KG1 (cell line): ENCODE measurements around the gene TSEN2.
A peak's percentile ranks its signal among the peaks of the same experiment; 100 is the strongest.

Experiments used
- DNase-seq: peaks from one replicate; lab custom pipeline; 2025; lab: John Stamatoyannopoulos, UW

Gene TSEN2

GRCh38 chr3:12553921-12554391 is 69.7 kb downstream of the TSEN2 start:
- peak; percentile 38 for DNase-seq

DNA sequence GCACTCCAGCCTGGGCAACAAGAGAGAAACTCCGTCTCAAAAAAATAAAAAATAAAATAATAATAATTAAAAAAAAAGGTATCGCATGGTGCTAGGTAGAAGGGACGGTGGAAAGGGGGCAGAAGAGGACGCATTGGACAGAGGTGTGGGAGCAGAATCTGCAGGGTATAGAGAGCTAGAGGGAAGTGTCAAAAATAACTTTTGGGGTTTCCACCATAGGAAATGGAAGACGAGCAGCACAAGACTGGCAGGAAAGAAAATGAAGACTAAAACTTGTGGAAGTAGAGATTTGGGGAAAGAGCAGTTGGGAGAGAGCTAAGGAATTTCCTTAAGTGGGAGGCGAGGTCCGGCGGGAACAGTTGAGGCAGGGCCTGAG is 72.0 kb downstream of the TSEN2 start:
- DNase-seq: no peak

- DNase-seq: peak; percentile 90
Measured at GRCh38 chr3:12556690-12557472, 72.6 kb downstream of the TSEN2 start, which contains the start of gene MKRN2. MKRN2 (plus strand) TSS chr3:12557087; CDS start chr3:12557151, 64 bp downstream.

GRCh38 chr3:12557473-12558100 is 73.3 kb downstream of the TSEN2 start:
- no peak for DNase-seq

DNA sequence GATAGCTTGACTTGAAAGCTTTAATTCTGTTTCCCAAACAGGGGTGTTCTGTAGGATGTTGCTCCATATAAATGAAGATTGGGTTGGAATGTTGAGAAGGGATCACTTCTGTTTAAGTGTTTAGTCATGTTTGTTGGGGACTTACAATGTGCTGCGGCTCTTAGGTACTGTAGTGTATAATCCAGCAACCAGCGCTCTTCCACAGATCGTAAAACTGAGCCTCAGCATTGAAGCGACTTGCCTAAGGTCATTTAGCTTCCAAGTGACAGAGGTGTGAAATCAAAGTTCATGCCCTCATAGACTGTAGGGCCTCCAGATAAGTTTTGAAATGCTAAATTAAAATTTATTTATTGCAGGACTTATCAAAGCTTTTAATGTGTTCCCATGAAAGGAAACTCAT is 74.4 kb downstream of the TSEN2 start:
- no peak for DNase-seq

DNA sequence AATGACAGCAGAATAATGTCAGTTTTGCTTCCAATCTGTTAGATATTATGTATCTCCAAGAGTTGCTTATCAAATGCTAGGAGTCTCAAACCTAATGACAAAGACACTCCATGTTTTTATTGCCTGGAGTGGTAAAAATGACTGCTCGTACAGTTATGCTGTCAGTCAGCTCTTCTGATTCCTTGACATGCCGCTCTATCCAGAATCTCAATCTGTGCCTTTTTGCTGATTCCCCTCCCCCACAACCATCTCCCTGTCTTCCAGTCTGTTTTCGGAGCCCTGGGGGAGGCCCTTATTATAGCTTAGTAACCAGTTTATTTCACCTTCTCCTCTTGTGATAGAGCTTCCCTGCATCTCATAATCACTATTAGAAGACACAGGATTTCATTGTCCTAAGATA is 75.2 kb downstream of the TSEN2 start:
- DNase-seq: no peak

GRCh38 chr3:12560505-12561190 is 76.4 kb downstream of the TSEN2 start:
- no peak for DNase-seq

- no peak for DNase-seq
Measured at GRCh38 chr3:12561397-12561796, 77.1 kb downstream of the TSEN2 start.

DNA sequence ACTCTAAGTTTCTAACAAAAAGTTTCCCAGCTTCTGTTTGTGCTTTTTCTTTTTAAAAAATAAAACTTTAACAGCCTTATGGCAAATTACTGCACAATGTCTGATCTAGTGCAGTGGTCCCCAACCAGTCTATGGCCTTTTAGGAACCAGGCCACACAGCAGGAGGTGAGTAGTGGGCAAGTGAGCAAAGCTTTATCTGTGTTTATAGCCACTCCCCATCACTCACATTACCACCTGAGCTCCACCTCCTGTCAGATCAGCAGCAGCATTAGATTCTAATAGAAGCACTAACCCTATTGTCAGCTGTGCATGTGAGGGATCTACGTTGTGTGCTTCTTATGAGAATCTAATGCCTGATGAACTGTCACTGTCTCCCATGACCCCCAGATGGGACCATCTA is 78.2 kb downstream of the TSEN2 start:
- no peak for DNase-seq

GRCh38 chr3:12566976-12567375 is 82.7 kb downstream of the TSEN2 start:
- no peak for DNase-seq

- DNase-seq: no peak
Measured at GRCh38 chr3:12568747-12569146, 84.5 kb downstream of the TSEN2 start.

GRCh38 chr3:12569836-12570235 is 85.6 kb downstream of the TSEN2 start:
- no peak for DNase-seq

- no peak for DNase-seq
Measured at GRCh38 chr3:12571986-12572385, 87.7 kb downstream of the TSEN2 start.

- DNase-seq: no peak
Measured at GRCh38 chr3:12574131-12574530, 89.9 kb downstream of the TSEN2 start.

- no peak for DNase-seq
Measured at GRCh38 chr3:12574661-12575060, 90.4 kb downstream of the TSEN2 start.

- DNase-seq: no peak
Measured at GRCh38 chr3:12577379-12577778, 93.1 kb downstream of the TSEN2 start.

DNA sequence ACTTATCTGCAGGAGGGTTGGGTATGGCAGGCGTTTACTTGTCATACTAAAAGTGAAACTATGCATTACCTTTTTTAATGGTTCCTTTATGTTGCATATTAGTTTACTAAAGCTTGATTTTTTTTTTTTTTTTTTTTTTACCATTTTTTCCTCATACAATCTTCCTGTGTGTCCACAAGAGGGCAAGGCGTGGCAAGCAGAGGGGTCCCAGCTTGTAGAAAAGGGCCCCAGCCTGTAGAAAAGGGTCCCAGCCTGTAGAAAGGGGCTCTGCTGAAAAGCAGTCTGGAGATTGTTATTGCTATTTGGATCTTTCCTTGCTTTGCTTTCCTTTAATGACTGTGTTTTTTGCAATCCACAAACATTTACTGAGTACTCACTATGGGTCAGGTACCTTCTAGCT is 94.5 kb downstream of the TSEN2 start:
- DNase-seq: no peak

DNA sequence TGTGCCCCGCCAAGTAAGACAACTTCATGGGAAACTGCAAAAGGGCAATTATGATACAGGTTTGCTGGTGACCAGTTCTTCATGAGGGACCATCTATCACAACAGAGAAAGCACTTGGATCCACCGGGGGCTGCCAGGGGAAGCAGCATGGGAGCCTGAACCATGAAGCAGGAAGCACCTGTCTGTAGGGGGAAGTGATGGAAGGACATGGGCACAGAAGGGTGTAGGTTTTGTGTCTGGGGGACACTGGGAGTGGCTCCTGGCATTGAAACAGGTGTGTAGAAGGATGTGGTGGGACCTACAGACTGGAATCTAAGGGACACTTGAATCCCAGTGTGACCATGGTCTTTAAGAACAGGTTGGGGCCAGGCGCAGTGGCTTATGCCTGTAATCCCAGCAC is 95.2 kb downstream of the TSEN2 start:
- DNase-seq: no peak

- no peak for DNase-seq
Measured at GRCh38 chr3:12579905-12580304, 95.6 kb downstream of the TSEN2 start.

GRCh38 chr3:12582730-12583129 is 98.5 kb downstream of the TSEN2 start:
- DNase-seq: no peak
